ENCODE results near the gene IGFBP3.

The IGFBP3 gene

DNA sequence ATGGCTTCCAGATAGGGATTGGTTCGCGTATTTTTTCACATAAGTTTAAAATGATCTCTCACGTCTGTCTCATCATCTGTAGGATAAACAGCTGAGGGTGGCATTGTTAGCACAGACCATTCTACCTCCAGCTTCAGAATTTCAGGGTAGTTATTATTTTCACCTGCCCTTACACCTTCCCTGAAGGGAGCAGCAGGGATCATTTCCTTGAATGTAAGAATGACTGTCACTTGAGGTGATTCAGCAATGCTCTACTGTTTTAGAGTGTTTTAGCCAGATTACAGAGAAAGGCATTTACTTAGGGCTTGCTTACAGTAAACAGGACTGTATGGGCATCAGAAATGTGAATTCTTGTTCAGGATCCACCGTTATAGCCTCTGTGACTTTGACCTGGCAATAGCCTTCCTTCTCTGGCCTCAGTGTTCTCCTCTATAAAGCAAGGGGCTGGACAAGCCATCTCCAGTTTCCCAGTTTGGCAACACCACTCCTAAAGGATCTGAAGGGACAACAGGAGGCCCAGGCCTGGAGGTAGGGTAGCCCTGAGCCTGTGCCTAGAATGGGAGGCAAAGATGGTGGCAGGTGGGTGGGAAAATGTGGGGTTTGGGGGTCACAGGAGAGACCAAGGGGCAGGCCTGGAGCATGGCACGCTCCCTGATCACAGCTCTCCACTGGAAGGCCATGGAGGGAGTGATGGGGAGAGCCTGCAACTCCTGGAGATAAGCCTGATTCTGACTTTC lies 34.0 kb downstream of the IGFBP3 start:
- Histone ChIP-seq H3K4ac (ENCODE audit: low read depth in 1 of 2, low read length in 2 of 2) (no peak overlapping the region), H3K4me3 (ENCODE audit: insufficient read depth in 1 of 2, low read depth in 1 of 2, low read length in 2 of 2) (no peak overlapping the region), H3K4me2 (ENCODE audit: low read length, poor library complexity, severe bottlenecking) (no peak overlapping the region), H3K9me3 (ENCODE audit: control insufficient read depth, low read length) (no peaks in the 10 kb centered on the region), H3K23ac (ENCODE audit: low read length in 2 of 2) (no peak overlapping the region), H3K9ac (ENCODE audit: low read length) (no peak overlapping the region), H4K91ac (ENCODE audit: low read length) (no peak overlapping the region), H3K79me1 (replicated peaks; ENCODE audit: low read length, poor library complexity, severe bottlenecking) (no peaks in the 10 kb centered on the region), H3K14ac (ENCODE audit: low read length in 2 of 2) (no peak overlapping the region), H2BK15ac (ENCODE audit: low read depth, poor library complexity, severe bottlenecking) (no peak overlapping the region), H3K18ac (ENCODE audit: low read depth in 1 of 2, low read length in 2 of 2) (no peak overlapping the region), H4K8ac (ENCODE audit: low read length) (no peak overlapping the region), H3K27me3 (ENCODE audit: control insufficient read depth in 1 of 2, insufficient read depth in 1 of 2, low read length in 2 of 2) (peaks cover 0 to 39% of the 10 kb centered on the region in 2 experiments), H2BK120ac (ENCODE audit: low read depth, low read length) (no peak overlapping the region), H3K36me3 (ENCODE audit: control insufficient read depth in 1 of 2, insufficient read depth in 2 of 2, low read depth in 1 of 2, low read length in 2 of 2) (no peaks in the 10 kb centered on the region), H3K4me1 (ENCODE audit: control insufficient read depth, insufficient read depth, low read depth, low read length) (peaks cover 27% of the 10 kb centered on the region), H2BK5ac (ENCODE audit: low read depth, low read length, poor library complexity, severe bottlenecking) (no peak overlapping the region), H2BK12ac (ENCODE audit: low read length in 2 of 2) (no peak overlapping the region), H2AK5ac (ENCODE audit: low read length, severe bottlenecking) (peak overlapping the region; percentile 11), H3K27ac (ENCODE audit: low read length, poor library complexity, severe bottlenecking) (no peak overlapping the region), H2AFZ (ENCODE audit: low read depth, low read length) (no peak overlapping the region)
- 96% methylated on average over 5 of the region's 5 CpGs for WGBS
- DNase-seq: no peak

DNA sequence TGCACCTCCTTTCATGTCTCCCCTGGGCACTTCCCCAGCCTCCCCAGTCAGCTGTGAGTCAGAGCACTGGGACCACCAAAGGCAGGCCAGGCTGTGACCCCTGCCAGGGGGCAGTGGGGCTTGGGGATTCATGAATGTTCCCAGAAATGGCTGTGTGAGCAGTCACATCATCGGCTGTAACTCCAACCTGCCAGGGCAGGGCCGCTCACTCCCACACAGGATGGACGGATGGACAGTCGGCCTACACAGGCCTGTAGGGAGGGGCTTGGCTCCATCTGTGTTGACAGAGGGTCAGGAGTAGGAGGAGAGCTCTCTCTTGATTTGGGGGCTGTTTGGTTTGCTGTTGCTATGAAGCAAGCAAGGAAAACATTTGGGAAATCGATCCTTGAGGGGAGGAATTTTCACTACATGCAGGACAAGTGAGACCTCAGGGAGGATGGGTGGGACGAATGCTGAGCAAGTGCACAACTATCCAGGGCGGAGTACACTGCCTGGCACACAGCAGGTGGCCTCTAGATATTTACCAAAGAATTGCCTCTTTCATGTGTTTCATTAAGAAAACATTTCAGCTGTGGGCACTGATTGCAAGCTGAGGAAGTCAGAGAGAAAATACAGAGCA lies 35.7 kb downstream of the IGFBP3 start:
- Histone ChIP-seq H2BK12ac (ENCODE audit: low read length in 2 of 2) (no peak overlapping the region), H2BK120ac (ENCODE audit: low read depth, low read length) (no peak overlapping the region), H4K91ac (ENCODE audit: low read length) (no peak overlapping the region), H3K4ac (ENCODE audit: low read depth in 1 of 2, low read length in 2 of 2) (no peak overlapping the region), H2AK5ac (ENCODE audit: low read length, severe bottlenecking) (peak overlapping the region; percentile 18), H3K36me3 (ENCODE audit: control insufficient read depth in 1 of 2, insufficient read depth in 2 of 2, low read depth in 1 of 2, low read length in 2 of 2) (no peaks in the 10 kb centered on the region), H3K27ac (ENCODE audit: low read length, poor library complexity, severe bottlenecking) (no peak overlapping the region), H3K4me1 (ENCODE audit: control insufficient read depth, insufficient read depth, low read depth, low read length) (peaks cover 27% of the 10 kb centered on the region), H3K4me2 (ENCODE audit: low read length, poor library complexity, severe bottlenecking) (no peak overlapping the region), H3K9ac (ENCODE audit: low read length) (no peak overlapping the region), H3K9me3 (ENCODE audit: control insufficient read depth, low read length) (no peaks in the 10 kb centered on the region), H3K27me3 (ENCODE audit: control insufficient read depth in 1 of 2, insufficient read depth in 1 of 2, low read length in 2 of 2) (peaks cover 0 to 33% of the 10 kb centered on the region in 2 experiments), H2AFZ (ENCODE audit: low read depth, low read length) (no peak overlapping the region), H3K18ac (ENCODE audit: low read depth in 1 of 2, low read length in 2 of 2) (no peak overlapping the region), H3K14ac (ENCODE audit: low read length in 2 of 2) (no peak overlapping the region), H4K8ac (ENCODE audit: low read length) (no peak overlapping the region), H3K23ac (ENCODE audit: low read length in 2 of 2) (no peak overlapping the region), H2BK15ac (ENCODE audit: low read depth, poor library complexity, severe bottlenecking) (no peak overlapping the region), H2BK5ac (ENCODE audit: low read depth, low read length, poor library complexity, severe bottlenecking) (no peak overlapping the region), H3K79me1 (replicated peaks; ENCODE audit: low read length, poor library complexity, severe bottlenecking) (no peaks in the 10 kb centered on the region), H3K4me3 (ENCODE audit: insufficient read depth in 1 of 2, low read depth in 1 of 2, low read length in 2 of 2) (no peak overlapping the region)
- DNase-seq: no peak
- WGBS: 93% methylated on average over 7 of the region's 7 CpGs

DNA sequence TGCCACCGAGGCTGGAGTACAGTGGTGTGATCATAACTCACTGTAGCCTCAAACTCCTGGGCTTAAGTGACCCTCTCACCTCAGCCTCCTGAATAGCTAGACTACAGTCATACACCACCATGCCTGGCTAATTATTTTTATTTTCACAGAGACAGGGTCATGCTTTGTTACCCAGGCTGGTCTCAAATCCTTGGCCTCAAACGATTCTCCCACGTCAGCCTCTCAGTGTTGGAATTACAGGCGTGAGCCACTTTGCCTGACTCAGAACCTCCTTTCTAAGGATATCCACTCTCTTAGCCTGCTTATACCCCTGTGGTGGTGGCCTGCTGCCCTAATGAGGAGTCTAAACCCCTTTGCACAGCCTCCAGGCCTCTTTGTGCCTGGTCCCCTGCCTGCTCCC lies 36.9 kb downstream of the IGFBP3 start:
- no peak overlapping the region for H3K4me3 ChIP-seq (ENCODE audit: insufficient read depth in 1 of 2, low read depth in 1 of 2, low read length in 2 of 2)
- H3K4me2 ChIP-seq (ENCODE audit: low read length, poor library complexity, severe bottlenecking): no peak overlapping the region
- peak overlapping the region; percentile 43 for H4K91ac ChIP-seq (ENCODE audit: low read length)
- no peak overlapping the region for H3K27ac ChIP-seq (ENCODE audit: low read length, poor library complexity, severe bottlenecking)
- no peak for DNase-seq
- H3K4me1 ChIP-seq (ENCODE audit: control insufficient read depth, insufficient read depth, low read depth, low read length): peaks cover 26% of the 10 kb centered on the region
- H2BK5ac ChIP-seq (ENCODE audit: low read depth, low read length, poor library complexity, severe bottlenecking): no peak overlapping the region
- H4K8ac ChIP-seq (ENCODE audit: low read length): no peak overlapping the region
- H3K18ac ChIP-seq (ENCODE audit: low read depth in 1 of 2, low read length in 2 of 2): no peak overlapping the region
- H2AFZ ChIP-seq (ENCODE audit: low read depth, low read length): no peak overlapping the region
- no peaks in the 10 kb centered on the region for H3K36me3 ChIP-seq (ENCODE audit: control insufficient read depth in 1 of 2, insufficient read depth in 2 of 2, low read depth in 1 of 2, low read length in 2 of 2)
- WGBS: 97% methylated on average over 4 of the region's 4 CpGs
- no peak overlapping the region for H2BK15ac ChIP-seq (ENCODE audit: low read depth, poor library complexity, severe bottlenecking)
- H3K9me3 ChIP-seq (ENCODE audit: control insufficient read depth, low read length): no peaks in the 10 kb centered on the region
- H2AK5ac ChIP-seq (ENCODE audit: low read length, severe bottlenecking): peak overlapping the region; percentile 9
- no peak overlapping the region for H2BK12ac ChIP-seq (ENCODE audit: low read length in 2 of 2)
- no peak overlapping the region for H3K4ac ChIP-seq (ENCODE audit: low read depth in 1 of 2, low read length in 2 of 2)
- H3K23ac ChIP-seq (ENCODE audit: low read length in 2 of 2): no peak overlapping the region
- no peaks in the 10 kb centered on the region for H3K79me1 ChIP-seq (replicated peaks; ENCODE audit: low read length, poor library complexity, severe bottlenecking)
- H3K14ac ChIP-seq (ENCODE audit: low read length in 2 of 2): no peak overlapping the region
- H3K27me3 ChIP-seq (ENCODE audit: control insufficient read depth in 1 of 2, insufficient read depth in 1 of 2, low read length in 2 of 2): peaks cover 0 to 20% of the 10 kb centered on the region in 2 experiments
- H2BK120ac ChIP-seq (ENCODE audit: low read depth, low read length): no peak overlapping the region
- no peak overlapping the region for H3K9ac ChIP-seq (ENCODE audit: low read length)

DNA sequence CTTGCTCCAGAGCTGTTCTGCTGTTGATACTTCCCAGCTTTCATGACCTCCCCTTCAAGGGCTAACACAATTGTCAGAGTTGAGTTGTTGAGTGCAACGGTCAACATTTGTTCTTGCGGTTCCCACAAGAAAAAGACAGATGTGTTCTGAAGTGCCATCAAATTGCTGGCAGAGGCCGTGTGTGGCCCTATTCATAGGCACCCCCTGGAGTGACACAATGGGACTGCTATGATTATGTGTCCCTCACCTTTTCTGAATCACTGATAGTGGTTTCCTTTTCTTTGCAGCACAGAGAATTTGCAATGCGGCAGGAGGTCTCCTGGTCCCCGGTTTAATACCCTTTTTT lies 38.6 kb downstream of the IGFBP3 start:
- H2BK120ac ChIP-seq (ENCODE audit: low read depth, low read length): no peak overlapping the region
- H3K79me1 ChIP-seq (replicated peaks; ENCODE audit: low read length, poor library complexity, severe bottlenecking): no peaks in the 10 kb centered on the region
- no peak overlapping the region for H3K4me2 ChIP-seq (ENCODE audit: low read length, poor library complexity, severe bottlenecking)
- WGBS: 85% methylated on average over 5 of the region's 5 CpGs
- no peak overlapping the region for H3K27ac ChIP-seq (ENCODE audit: low read length, poor library complexity, severe bottlenecking)
- no peak overlapping the region for H4K8ac ChIP-seq (ENCODE audit: low read length)
- H2AK5ac ChIP-seq (ENCODE audit: low read length, severe bottlenecking): no peak overlapping the region
- no peak for DNase-seq
- H3K27me3 ChIP-seq (ENCODE audit: control insufficient read depth in 1 of 2, insufficient read depth in 1 of 2, low read length in 2 of 2): peaks cover 0 to 7% of the 10 kb centered on the region in 2 experiments
- no peak overlapping the region for H3K14ac ChIP-seq (ENCODE audit: low read length in 2 of 2)
- H3K18ac ChIP-seq (ENCODE audit: low read depth in 1 of 2, low read length in 2 of 2): no peak overlapping the region
- no peak overlapping the region for H3K4ac ChIP-seq (ENCODE audit: low read depth in 1 of 2, low read length in 2 of 2)
- H3K36me3 ChIP-seq (ENCODE audit: control insufficient read depth in 1 of 2, insufficient read depth in 2 of 2, low read depth in 1 of 2, low read length in 2 of 2): no peaks in the 10 kb centered on the region
- H3K9ac ChIP-seq (ENCODE audit: low read length): no peak overlapping the region
- no peak overlapping the region for H3K23ac ChIP-seq (ENCODE audit: low read length in 2 of 2)
- H3K4me1 ChIP-seq (ENCODE audit: control insufficient read depth, insufficient read depth, low read depth, low read length): peaks cover 15% of the 10 kb centered on the region
- H4K91ac ChIP-seq (ENCODE audit: low read length): no peak overlapping the region
- H3K4me3 ChIP-seq (ENCODE audit: insufficient read depth in 1 of 2, low read depth in 1 of 2, low read length in 2 of 2): no peak overlapping the region
- H2BK5ac ChIP-seq (ENCODE audit: low read depth, low read length, poor library complexity, severe bottlenecking): no peak overlapping the region
- H2BK12ac ChIP-seq (ENCODE audit: low read length in 2 of 2): peak overlapping the region; percentile 21 to 47
- no peak overlapping the region for H2BK15ac ChIP-seq (ENCODE audit: low read depth, poor library complexity, severe bottlenecking)
- H3K9me3 ChIP-seq (ENCODE audit: control insufficient read depth, low read length): no peaks in the 10 kb centered on the region
- H2AFZ ChIP-seq (ENCODE audit: low read depth, low read length): no peak overlapping the region
